Upper lobe of left lung (tissue), 4 donors: ENCODE data around the gene CACNG8.

Experiments used
- POLR2A ChIP-seq, 4 donors: fragments of 450-650 bp; IDR thresholded peaks; one replicate each; pipeline ENCODE4 v1.5.1; 2016 to 2017; ENCODE audit warnings: antibody characterized with exemption in 4 of 4, mild to moderate bottlenecking in 2 of 4
- TF ChIP-seq, protein P1 (sequence below), 6 experiments: fragments of 450-650 bp in 4 of 6; fragments of 200-600 bp in 2 of 6; sonication (generic) in 2 of 6; IDR thresholded peaks; one replicate each; pipeline ENCODE4 v1.5.1; 2016 to 2019; ENCODE audit warnings: antibody characterized with exemption in 6 of 6

- TF ChIP-seq, protein P1, sequence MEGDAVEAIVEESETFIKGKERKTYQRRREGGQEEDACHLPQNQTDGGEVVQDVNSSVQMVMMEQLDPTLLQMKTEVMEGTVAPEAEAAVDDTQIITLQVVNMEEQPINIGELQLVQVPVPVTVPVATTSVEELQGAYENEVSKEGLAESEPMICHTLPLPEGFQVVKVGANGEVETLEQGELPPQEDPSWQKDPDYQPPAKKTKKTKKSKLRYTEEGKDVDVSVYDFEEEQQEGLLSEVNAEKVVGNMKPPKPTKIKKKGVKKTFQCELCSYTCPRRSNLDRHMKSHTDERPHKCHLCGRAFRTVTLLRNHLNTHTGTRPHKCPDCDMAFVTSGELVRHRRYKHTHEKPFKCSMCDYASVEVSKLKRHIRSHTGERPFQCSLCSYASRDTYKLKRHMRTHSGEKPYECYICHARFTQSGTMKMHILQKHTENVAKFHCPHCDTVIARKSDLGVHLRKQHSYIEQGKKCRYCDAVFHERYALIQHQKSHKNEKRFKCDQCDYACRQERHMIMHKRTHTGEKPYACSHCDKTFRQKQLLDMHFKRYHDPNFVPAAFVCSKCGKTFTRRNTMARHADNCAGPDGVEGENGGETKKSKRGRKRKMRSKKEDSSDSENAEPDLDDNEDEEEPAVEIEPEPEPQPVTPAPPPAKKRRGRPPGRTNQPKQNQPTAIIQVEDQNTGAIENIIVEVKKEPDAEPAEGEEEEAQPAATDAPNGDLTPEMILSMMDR (IDR thresholded peaks at IDR 0.05), result no peak
- no peak for TF ChIP-seq POLR2A (IDR thresholded peaks at IDR 0.05)
Observed at GRCh38 chr19:53951436-53951835, 11.3 kb upstream of the CACNG8 start.
